OCI-LY1 (cell line): Measurements from ENCODE around the gene TM7SF3.

Experiments used
- H2AFZ ChIP-seq: fragments of 200-600 bp; sonication (generic), shearing (Covaris generic); 2 replicates; pipeline ENCODE4 v1.6.0; 2014; ENCODE audit warnings: antibody characterized with exemption, mild to moderate bottlenecking, low read length
- H3F3A ChIP-seq: fragments of 200-600 bp; sonication (generic), shearing (Covaris generic); 2 replicates; pipeline ENCODE4 v1.6.0; 2014; ENCODE audit warnings: mild to moderate bottlenecking, antibody characterized with exemption, low read length, moderate library complexity; ENCODE audit not compliant: insufficient read depth
- H3K27ac ChIP-seq: fragments of 200-600 bp; sonication (generic); 2 replicates; pipeline ENCODE4 v1.5.1; 2014; ENCODE audit warnings: low read length, mixed run types, mild to moderate bottlenecking, low read depth; ENCODE audit not compliant: poor library complexity, severe bottlenecking
- H3K27me3 ChIP-seq: fragments of 200-600 bp; sonication (generic); 2 replicates; pipeline ENCODE4 v1.6.0; 2014; ENCODE audit warnings: antibody characterized with exemption, mild to moderate bottlenecking, low read length, moderate library complexity; ENCODE audit not compliant: insufficient read depth
- H3K36me3 ChIP-seq: fragments of 200-600 bp; sonication (generic); 2 replicates; pipeline ENCODE4 v1.6.1; 2014; ENCODE audit warnings: mild to moderate bottlenecking, antibody characterized with exemption, low read length, moderate library complexity, mixed read lengths; ENCODE audit not compliant: insufficient read depth
- H3K4me1 ChIP-seq: fragments of 200-600 bp; sonication (generic); 2 replicates; pipeline ENCODE4 v1.5.1; 2014; ENCODE audit warnings: mild to moderate bottlenecking, low read length, moderate library complexity; ENCODE audit not compliant: insufficient read depth, severe bottlenecking
- H3K4me2 ChIP-seq: fragments of 200-600 bp; sonication (generic), shearing (Covaris generic); 2 replicates; pipeline ENCODE4 v1.6.1; 2014; ENCODE audit warnings: low read length
- H3K4me3 ChIP-seq: fragments of 200-600 bp; sonication (generic); 2 replicates; pipeline ENCODE4 v1.5.1; 2014; ENCODE audit warnings: low read length, low read depth, mild to moderate bottlenecking, mixed read lengths; ENCODE audit not compliant: poor library complexity, severe bottlenecking
- H3K79me2 ChIP-seq: fragments of 200-600 bp; shearing (Covaris generic); 2 replicates; pipeline ENCODE4 v1.6.1; 2016; ENCODE audit warnings: mixed run types, low read length, mixed read lengths; ENCODE audit not compliant: insufficient read depth
- H3K9ac ChIP-seq: fragments of 200-600 bp; sonication (generic), shearing (Covaris generic); 2 replicates; pipeline ENCODE4 v1.6.1; 2014; ENCODE audit warnings: mild to moderate bottlenecking, low read length, mixed read lengths
- H3K9me2 ChIP-seq: fragments of 200-600 bp; sonication (generic), shearing (Covaris generic); 2 replicates; pipeline ENCODE4 v1.6.1; 2014; ENCODE audit warnings: low read depth, mild to moderate bottlenecking, low read length, mixed read lengths
- H3K9me3 ChIP-seq: fragments of 200-600 bp; shearing (Covaris generic); 2 replicates; pipeline ENCODE4 v1.6.1; 2014; ENCODE audit warnings: low read length, mixed read lengths
- H4K20me1 ChIP-seq: fragments of 200-600 bp; sonication (generic), shearing (Covaris generic); 2 replicates; pipeline ENCODE4 v1.6.0; 2016; ENCODE audit warnings: mild to moderate bottlenecking, low read length; ENCODE audit not compliant: insufficient read depth
- EZH2 ChIP-seq: fragments of 200-600 bp; sonication (generic), shearing (Covaris generic); IDR thresholded peaks from 2 replicates; pipeline ENCODE4 v1.8.0; 2017; ENCODE audit warnings: borderline replicate concordance, mixed run types, mild to moderate bottlenecking, antibody characterized with exemption, low read length, moderate library complexity, mixed read lengths
- TF ChIP-seq, protein P1 (sequence below): fragments of 200-600 bp; sonication (generic), shearing (Covaris generic); IDR thresholded peaks from 2 replicates; pipeline ENCODE4 v1.5.1; 2017; ENCODE audit warnings: mild to moderate bottlenecking, antibody characterized with exemption, low read length, moderate library complexity, mixed read lengths

The TM7SF3 gene

DNA sequence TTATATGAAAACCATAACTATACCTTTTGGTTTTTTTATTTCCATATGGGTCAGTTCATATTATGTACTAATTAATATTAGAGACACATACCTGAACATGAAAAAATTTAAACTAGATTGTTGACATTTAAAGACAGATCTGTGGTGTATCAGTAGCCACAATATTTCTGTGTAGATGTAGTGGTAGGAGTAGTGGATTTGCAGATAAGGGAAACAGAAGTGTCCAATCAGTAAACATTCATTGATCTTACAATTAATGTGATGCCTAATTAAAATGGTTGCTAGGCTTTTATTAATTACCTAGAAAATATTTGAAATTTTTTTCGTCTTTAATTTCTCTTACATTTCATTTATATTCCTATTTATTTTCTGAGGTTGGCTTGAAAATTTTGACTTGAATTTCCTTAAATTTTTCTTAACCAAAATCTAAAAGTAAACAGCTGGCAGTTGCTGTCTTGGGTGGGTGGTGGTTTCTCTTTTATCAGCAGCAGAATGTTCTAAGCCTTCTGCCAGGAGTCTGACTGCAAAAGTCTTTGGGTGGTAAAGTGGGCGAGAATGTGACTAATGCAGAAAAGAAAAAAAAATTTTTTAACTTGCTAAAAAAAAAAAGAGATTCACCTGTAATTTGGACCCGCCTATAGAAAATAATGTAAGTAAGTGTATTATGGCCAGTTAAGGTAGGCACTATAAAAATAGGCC is 73.5 kb downstream of the TM7SF3 start:
- H3K27me3 ChIP-seq = no peaks in the 10 kb centered on the region
- peaks cover 91% of the 10 kb centered on the region for H3K79me2 ChIP-seq
- H4K20me1 ChIP-seq = no peaks in the 10 kb centered on the region
- H2AFZ ChIP-seq = no peak overlapping the region
- no peaks in the 10 kb centered on the region for H3K9me2 ChIP-seq
- peak overlapping the region; percentile 78 for H3K27ac ChIP-seq
- peak overlapping the region; percentile 94 for H3K9ac ChIP-seq
- TF ChIP-seq EZH2 = no peak
- TF ChIP-seq, protein P1, sequence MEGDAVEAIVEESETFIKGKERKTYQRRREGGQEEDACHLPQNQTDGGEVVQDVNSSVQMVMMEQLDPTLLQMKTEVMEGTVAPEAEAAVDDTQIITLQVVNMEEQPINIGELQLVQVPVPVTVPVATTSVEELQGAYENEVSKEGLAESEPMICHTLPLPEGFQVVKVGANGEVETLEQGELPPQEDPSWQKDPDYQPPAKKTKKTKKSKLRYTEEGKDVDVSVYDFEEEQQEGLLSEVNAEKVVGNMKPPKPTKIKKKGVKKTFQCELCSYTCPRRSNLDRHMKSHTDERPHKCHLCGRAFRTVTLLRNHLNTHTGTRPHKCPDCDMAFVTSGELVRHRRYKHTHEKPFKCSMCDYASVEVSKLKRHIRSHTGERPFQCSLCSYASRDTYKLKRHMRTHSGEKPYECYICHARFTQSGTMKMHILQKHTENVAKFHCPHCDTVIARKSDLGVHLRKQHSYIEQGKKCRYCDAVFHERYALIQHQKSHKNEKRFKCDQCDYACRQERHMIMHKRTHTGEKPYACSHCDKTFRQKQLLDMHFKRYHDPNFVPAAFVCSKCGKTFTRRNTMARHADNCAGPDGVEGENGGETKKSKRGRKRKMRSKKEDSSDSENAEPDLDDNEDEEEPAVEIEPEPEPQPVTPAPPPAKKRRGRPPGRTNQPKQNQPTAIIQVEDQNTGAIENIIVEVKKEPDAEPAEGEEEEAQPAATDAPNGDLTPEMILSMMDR = no peak
- H3K4me1 ChIP-seq = peaks cover 56% of the 10 kb centered on the region
- H3K36me3 ChIP-seq = peaks cover 17% of the 10 kb centered on the region
- peaks cover 7% of the 10 kb centered on the region; the same call in 1 of the 2 replicates for H3K9me3 ChIP-seq
- H3K4me3 ChIP-seq = peak overlapping the region; percentile 90
- 0 out of 2 replicates have a peak, but pooled peaks cover 3% of the 10 kb centered on the region for H3F3A ChIP-seq
- peak overlapping the region; percentile 82 for H3K4me2 ChIP-seq

DNA sequence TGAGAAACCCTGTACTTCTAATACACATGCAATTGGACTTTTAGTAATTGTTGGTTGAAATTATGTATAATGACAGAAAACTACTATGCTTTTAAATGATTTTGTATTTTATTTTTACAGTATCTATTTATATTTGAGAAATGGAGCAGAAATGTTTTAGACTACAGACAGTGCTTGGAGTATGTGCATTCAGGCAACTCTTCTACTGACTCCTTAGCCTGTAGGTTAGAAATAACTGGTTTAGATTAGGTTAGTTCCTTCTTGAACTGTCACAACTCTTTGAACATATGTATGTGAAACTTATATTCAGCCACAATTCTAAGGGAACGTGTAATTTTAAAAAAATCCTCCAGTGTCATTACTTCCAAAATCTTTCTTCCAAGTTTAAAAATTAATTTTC is 74.2 kb downstream of the TM7SF3 start:
- Histone ChIP-seq H3K9me2 (no peaks in the 10 kb centered on the region), H3K27ac (peak overlapping the region; percentile 78), H3K4me1 (peaks cover 63% of the 10 kb centered on the region), H3K4me2 (peak overlapping the region; percentile 82), H3F3A (0 out of 2 replicates have a peak, but pooled peaks cover 3% of the 10 kb centered on the region), H4K20me1 (no peaks in the 10 kb centered on the region), H3K36me3 (peaks cover 20% of the 10 kb centered on the region), H3K9me3 (peaks cover 6% of the 10 kb centered on the region; the same call in 1 of the 2 replicates), H3K79me2 (peaks cover 91% of the 10 kb centered on the region), H3K4me3 (peak overlapping the region; percentile 90), H3K27me3 (no peaks in the 10 kb centered on the region), H2AFZ (no peak overlapping the region), H3K9ac (peak overlapping the region; percentile 94)
- no peak for TF ChIP-seq EZH2
- TF ChIP-seq, protein P1 = no peak

DNA sequence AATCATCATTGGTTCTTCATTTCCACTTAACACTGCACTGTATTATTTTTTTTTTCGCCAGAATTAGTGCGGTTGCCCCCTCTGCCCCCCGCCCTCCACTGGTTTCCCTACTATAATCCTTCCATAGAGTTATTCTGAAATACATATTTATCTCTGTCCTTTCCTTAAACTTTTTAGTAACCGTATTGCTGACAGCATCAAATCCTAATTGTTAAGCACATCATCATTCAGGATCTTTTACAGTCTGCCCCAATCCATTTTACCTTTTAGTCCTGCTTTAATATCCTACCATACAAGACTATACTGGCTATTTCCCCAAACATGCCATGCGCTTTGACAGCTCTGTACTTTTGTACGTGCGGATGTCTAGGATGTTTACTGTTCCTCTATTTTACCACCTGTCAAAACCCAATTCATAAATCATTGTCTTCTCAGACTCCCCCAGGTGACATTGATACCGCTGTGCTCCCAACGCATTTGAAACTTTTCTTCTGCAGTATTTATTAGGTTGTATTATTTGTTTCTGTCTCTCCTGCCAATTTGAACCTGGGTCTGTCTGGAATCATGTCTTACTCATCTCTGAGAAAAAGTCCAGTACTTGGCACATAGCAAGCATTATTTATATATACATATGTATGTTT is 74.9 kb downstream of the TM7SF3 start:
- no peaks in the 10 kb centered on the region for H3K27me3 ChIP-seq
- no peaks in the 10 kb centered on the region for H4K20me1 ChIP-seq
- peak overlapping the region; percentile 82 for H3K4me2 ChIP-seq
- peak overlapping the region; percentile 94 for H3K9ac ChIP-seq
- H3K4me3 ChIP-seq = peak overlapping the region; percentile 90
- H3K4me1 ChIP-seq = peaks cover 65% of the 10 kb centered on the region
- H3K36me3 ChIP-seq = peaks cover 26% of the 10 kb centered on the region
- peak overlapping the region; percentile 78 for H3K27ac ChIP-seq
- H3K9me3 ChIP-seq = 0 out of 2 replicates have a peak, but pooled peaks cover 3% of the 10 kb centered on the region
- TF ChIP-seq, protein P1 = no peak
- TF ChIP-seq EZH2 = no peak
- H3F3A ChIP-seq = 0 out of 2 replicates have a peak, but pooled peaks cover 3% of the 10 kb centered on the region
- no peaks in the 10 kb centered on the region for H3K9me2 ChIP-seq
- no peak overlapping the region for H2AFZ ChIP-seq
- H3K79me2 ChIP-seq = peaks cover 91% of the 10 kb centered on the region
